Right renal cortex interstitium (tissue), 3 donors: ENCODE measurements around the gene NANOS3. TPM values are rescaled to one million over a fixed set of nuclear protein-coding genes. Genes with fewer than 3 reads are reported as not detected.
"Not testable (repeated sequence)": the region's sequence is repeated elsewhere in the genome, so short reads cannot be mapped to it uniquely, and the experiment has no call there.

ENCODE experiments used
- DNase-seq, 3 donors: peaks; one replicate each; pipeline ENCODE4 v3.0.0-alpha.2; 2013; ENCODE audit warnings: low read depth in 3 of 3, low spot score in 2 of 3
- polyA plus RNA-seq, 3 donors: library from polyadenylated mRNA; unstranded; fragments of 120-200 nt; gene quantifications; one replicate each; pipeline ENCODE4 v1.2.1, GENCODE V29; 2013; ENCODE audit not compliant: insufficient read length in 3 of 3

The NANOS3 gene
- polyA plus RNA-seq, 3 donors = 0.76 to 1.1 (median 0.89) TPM

- no peak for DNase-seq
These were observed 37.8 kb downstream of the NANOS3 start for GRCh38 chr19:13914777-13915176.

GRCh38 chr19:13917888-13918406 lies 41.0 kb downstream of the NANOS3 start:
- no peak for DNase-seq

GRCh38 chr19:13918726-13919411 lies 41.9 kb downstream of the NANOS3 start:
- DNase-seq = no peak

GRCh38 chr19:13920524-13920923 lies 43.6 kb downstream of the NANOS3 start:
- no peak for DNase-seq

- DNase-seq = no peak
These were observed 44.2 kb downstream of the NANOS3 start for GRCh38 chr19:13920940-13921747.

GRCh38 chr19:13922118-13922517 lies 45.2 kb downstream of the NANOS3 start:
- DNase-seq = not testable (repeated sequence)

GRCh38 chr19:13923194-13923987 lies 46.5 kb downstream of the NANOS3 start:
- no peak for DNase-seq

GRCh38 chr19:13926010-13926409 lies 49.1 kb downstream of the NANOS3 start:
- DNase-seq = no peak

GRCh38 chr19:13926715-13927114 lies 49.8 kb downstream of the NANOS3 start:
- DNase-seq = no peak

- DNase-seq = no peak
These were observed 52.4 kb downstream of the NANOS3 start for GRCh38 chr19:13929340-13929739.

GRCh38 chr19:13929956-13930355 lies 53.0 kb downstream of the NANOS3 start:
- no peak for DNase-seq

Other genes starting within 250 kb of the NANOS3 start
- 10 to 100 TPM; 13.6 to 22.0 (median 20.1) TPM for gene MRI1, start 112.6 kb upstream of the NANOS3 start, polyA plus RNA-seq
- 100 to 1,000 TPM in 2 of 3 donors, 10 to 100 TPM in 1; 95.9 to 122 (median 110) TPM for gene C19orf53, start 102.7 kb upstream of the NANOS3 start, polyA plus RNA-seq
- gene ZSWIM4, start 81.7 kb upstream of the NANOS3 start, polyA plus RNA-seq = 1 to 10 TPM; 5.3 to 6.8 (median 6.1) TPM
- gene BRME1, start 29.0 kb downstream of the NANOS3 start, polyA plus RNA-seq = 1 to 10 TPM; 4.6 to 4.8 (median 4.7) TPM
- 10 to 100 TPM; 20.1 to 23.3 (median 20.7) TPM for gene CC2D1A, start 29.1 kb downstream of the NANOS3 start, polyA plus RNA-seq
- gene PODNL1, start 61.3 kb downstream of the NANOS3 start, polyA plus RNA-seq = under 1 TPM; 0.71 to 0.95 (median 0.85) TPM
- 10 to 100 TPM; 28.5 to 29.4 (median 28.6) TPM for gene DCAF15, start 75.4 kb downstream of the NANOS3 start, polyA plus RNA-seq
- 1 to 10 TPM; 7.4 to 9.3 (median 7.8) TPM for gene RFX1, start 129.2 kb downstream of the NANOS3 start, polyA plus RNA-seq
- not detected for gene RLN3, start 151.0 kb downstream of the NANOS3 start, polyA plus RNA-seq
- 1 to 10 TPM; 6.9 to 7.8 (median 7.3) TPM for gene IL27RA, start 154.6 kb downstream of the NANOS3 start, polyA plus RNA-seq
- gene PALM3, start 184.9 kb downstream of the NANOS3 start, polyA plus RNA-seq = 10 to 100 TPM; 22.4 to 25.8 (median 23.1) TPM
- 1 to 10 TPM; 4.7 to 7.0 (median 5.0) TPM for gene MISP3, start 195.7 kb downstream of the NANOS3 start, polyA plus RNA-seq
- under 1 TPM in 1 of 3 donors, not detected in 2; 0.08 TPM for gene C19orf67, start 208.6 kb downstream of the NANOS3 start, polyA plus RNA-seq
- gene SAMD1, start 213.6 kb downstream of the NANOS3 start, polyA plus RNA-seq = 10 to 100 TPM; 30.6 to 35.4 (median 31.6) TPM
- gene PRKACA, start 240.6 kb downstream of the NANOS3 start, polyA plus RNA-seq = 10 to 100 TPM; 82.2 to 94.4 (median 86.0) TPM